GM12892 (cell line): Measurements from ENCODE around the gene KIAA1549.

Experiments used
- POLR2A ChIP-seq: IDR thresholded peaks from 2 replicates; pipeline ENCODE4 v1.6.1; 2011; ENCODE audit warnings: low read depth, low read length, control low read depth
- TAF1 ChIP-seq: IDR thresholded peaks from 2 replicates; pipeline ENCODE4 v1.6.1; 2011; ENCODE audit warnings: low read depth, mild to moderate bottlenecking, control low read depth, low read length, borderline replicate concordance

DNA sequence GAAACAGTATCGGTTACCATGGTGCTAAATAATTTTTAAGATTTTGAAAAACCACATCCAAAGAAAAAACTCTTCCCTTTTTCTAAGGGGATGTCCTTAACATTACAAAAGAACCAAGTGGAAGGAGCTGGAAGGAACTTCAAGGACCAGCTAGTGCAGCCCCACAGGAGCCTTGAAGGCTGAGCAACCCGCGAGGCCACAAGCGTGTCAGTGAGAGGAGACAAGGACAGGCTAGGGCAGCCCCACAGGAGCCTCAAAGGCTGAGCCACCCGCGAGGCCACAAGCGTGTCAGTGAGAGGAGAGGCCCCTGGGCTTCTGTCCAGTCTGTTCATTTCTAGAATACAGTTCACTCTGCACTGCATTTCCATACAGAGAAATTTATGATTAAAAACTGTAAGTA, 103.1 kb downstream of the KIAA1549 start:
- TF ChIP-seq POLR2A = no peak
- no peak for TF ChIP-seq TAF1
